Activated CD8-positive, alpha-beta T cell treated with anti-CD3 and anti-CD28 coated beads for 36 hours (primary cell): ENCODE measurements around the gene PCYOX1L. TPM values are rescaled to one million over a fixed set of nuclear protein-coding genes. Genes with fewer than 3 reads are reported as not detected.

Source experiments
- ATAC-seq: fragments of 200-7000 bp; cut with Tn5 transposase; one replicate; pipeline ENCODE4 v1.10.0; 2021; ENCODE audit warnings: mild to moderate bottlenecking, moderate library complexity
- CTCF ChIA-PET: fragments of 350-600 bp; sonication (Branson Sonifier 250); formaldehyde crosslinking; loops from one replicate; lab custom pipeline; 2021; ENCODE audit warnings: antibody characterized with exemption; lab: Charles Lee
- POLR2A ChIA-PET: fragments of 350-600 bp; sonication (Branson Sonifier 250); formaldehyde crosslinking; loops from one replicate; lab custom pipeline; 2021; ENCODE audit warnings: antibody characterized with exemption; lab: Charles Lee
- DNase-seq: peaks from one replicate; pipeline ENCODE4 v3.0.0-alpha.2; 2020
- H3K27ac Mint-ChIP-seq: one replicate; pipeline ENCODE4 v1.8.0; 2021; ENCODE audit warnings: mild to moderate bottlenecking, mixed read lengths
- H3K27me3 Mint-ChIP-seq: one replicate; pipeline ENCODE4 v1.8.0; 2021; ENCODE audit warnings: mixed read lengths
- H3K36me3 Mint-ChIP-seq: one replicate; pipeline ENCODE4 v1.8.0; 2021; ENCODE audit warnings: low read depth, mixed read lengths
- H3K4me1 Mint-ChIP-seq: one replicate; pipeline ENCODE4 v1.8.0; 2021; ENCODE audit warnings: low read depth, mixed read lengths
- H3K4me3 Mint-ChIP-seq: one replicate; pipeline ENCODE4 v1.8.0; 2021; ENCODE audit warnings: mild to moderate bottlenecking, moderate library complexity, mixed read lengths
- H3K9me3 Mint-ChIP-seq: one replicate; pipeline ENCODE4 v1.8.0; 2021; ENCODE audit warnings: mixed read lengths
- CTCF ChIP-seq: fragments of 200-600 bp; IDR thresholded peaks from one replicate; pipeline ENCODE4 v1.8.0; 2022; ENCODE audit warnings: antibody characterized with exemption, mild to moderate bottlenecking
- intact Hi-C: fragments of 100-400 bp; cut with micrococcal nuclease; formaldehyde crosslinking; loops from one replicate; pipeline ENCODE4 v1.10.0; 2022
- total RNA-seq, 2 experiments: library from RNA; stranded (reverse); gene quantifications; one replicate each; pipeline ENCODE4 v1.2.3, GENCODE V29; 2021

The PCYOX1L gene
- total RNA-seq, 2 experiments from 2014 or later: 19.7 to 21.2 TPM

GRCh38 chr5:149376104-149376503 lies 18.3 kb downstream of the PCYOX1L start:
- intact Hi-C loops: no loop called here
- TF ChIP-seq CTCF: no peak
- Mint-ChIP-seq H3K36me3 (no peaks in the 10 kb centered on the region), H3K9me3 (no peaks in the 10 kb centered on the region), H3K4me1 (no peaks in the 10 kb centered on the region), H3K27ac (no peak overlapping the region), H3K4me3 (no peak overlapping the region), H3K27me3 (no peaks in the 10 kb centered on the region)
- DNase-seq (no peak), ATAC-seq (no peak)
- ChIA-PET CTCF (interaction anchor here (1.2 to 1.5 kb wide), 3 partner anchors 9 to 189 kb away, joined by 3 to 5 read pairs (median 3); no protein-coding TSS in a partner anchor), POLR2A (no interaction called here)

- intact Hi-C loops: no loop called here
- DNase-seq (no peak), ATAC-seq (no peak)
- Mint-ChIP-seq H3K27ac (no peak overlapping the region), H3K27me3 (no peaks in the 10 kb centered on the region), H3K4me3 (no peak overlapping the region), H3K4me1 (peaks cover 2% of the 10 kb centered on the region), H3K36me3 (no peaks in the 10 kb centered on the region), H3K9me3 (no peaks in the 10 kb centered on the region)
- TF ChIP-seq CTCF: no peak
- POLR2A ChIA-PET: interaction anchor here (0.6 kb wide), 1 partner anchor 33 kb away, joined by 3 read pairs; no protein-coding TSS in a partner anchor
- CTCF ChIA-PET: interaction anchor here (0.8 to 1.1 kb wide), 3 partner anchors 9 to 188 kb away, joined by 3 read pairs; no protein-coding TSS in a partner anchor
Observed at GRCh38 chr5:149376711-149377447, 19.0 kb downstream of the PCYOX1L start.

- no peak overlapping the region for H3K4me3 Mint-ChIP-seq
- H3K27me3 Mint-ChIP-seq: no peaks in the 10 kb centered on the region
- H3K4me1 Mint-ChIP-seq: peaks cover 4% of the 10 kb centered on the region
- TF ChIP-seq CTCF: no peak
- H3K9me3 Mint-ChIP-seq: no peaks in the 10 kb centered on the region
- no peak overlapping the region for H3K27ac Mint-ChIP-seq
- ChIA-PET CTCF (no interaction called here), POLR2A (no interaction called here)
- no peak for ATAC-seq
- intact Hi-C loops: no loop called here
- no peaks in the 10 kb centered on the region for H3K36me3 Mint-ChIP-seq
- no peak for DNase-seq
Observed at GRCh38 chr5:149378241-149378820, 20.5 kb downstream of the PCYOX1L start.

DNA sequence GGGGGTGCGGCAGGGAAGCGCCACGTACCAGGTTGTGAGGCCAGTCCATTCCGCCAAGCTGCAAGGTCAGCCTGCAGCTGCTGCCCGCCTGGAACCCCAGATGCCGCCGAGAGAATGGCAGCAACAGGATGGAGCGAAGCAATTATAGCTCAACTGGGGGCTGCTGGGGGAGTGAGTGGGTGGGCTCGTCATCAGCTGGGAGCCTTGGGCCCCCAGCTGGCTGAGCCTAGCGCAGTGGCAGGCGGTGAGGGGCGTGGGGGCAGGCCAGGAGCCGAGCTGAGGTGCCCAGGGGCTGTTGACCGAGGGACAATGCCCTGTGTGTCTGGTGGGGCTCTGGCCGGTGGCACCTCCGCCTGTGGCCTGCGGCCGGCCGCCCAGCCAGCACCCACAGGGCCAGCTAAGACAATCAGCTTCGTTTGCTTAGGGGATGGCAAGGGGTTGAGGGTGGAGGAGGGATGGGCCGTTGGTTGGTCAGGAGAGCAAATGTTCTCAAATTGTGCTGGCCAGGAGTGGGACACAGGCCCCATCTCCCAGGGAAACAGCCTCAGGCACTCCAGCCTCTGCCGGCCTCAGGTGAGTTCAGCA lies 21.4 kb downstream of the PCYOX1L start, which contains the start of gene IL17B:
IL17B (minus strand) TSS at position 116 of the 585 bp plus-strand sequence; CDS start at position 49, 67 bp downstream.
- Mint-ChIP-seq H3K27me3 (no peaks in the 10 kb centered on the region), H3K9me3 (no peaks in the 10 kb centered on the region), H3K4me1 (peaks cover 4% of the 10 kb centered on the region), H3K27ac (no peak within 1 kb of the TSS), H3K4me3 (no peak within 1 kb of the TSS), H3K36me3 (no peaks in the 10 kb centered on the region)
- ChIA-PET CTCF (interaction anchor here (0.6 to 4.5 kb wide), 6 partner anchors 7 to 187 kb away, joined by 3 to 43 read pairs (median 5); no protein-coding TSS in a partner anchor), POLR2A (interaction anchor here (1.1 kb wide), 1 partner anchor 24 kb away, joined by 3 read pairs; no protein-coding TSS in a partner anchor)
- TF ChIP-seq CTCF: no peak
- ATAC-seq (no peak), DNase-seq (no peak)
- intact Hi-C loops: no loop called here
